Fibroblast of the aortic adventitia (primary cell): ENCODE data around the gene GPR33. TPM values are rescaled to one million over a fixed set of nuclear protein-coding genes. Genes with fewer than 3 reads are reported as not detected.

Experiments
- DNase-seq: peaks from one replicate; pipeline ENCODE4 v3.0.0-alpha.2; 2010; ENCODE audit warnings: low read depth
- H3K4me3 ChIP-seq: 2 replicates; pipeline ENCODE4 v1.5.1; 2011; ENCODE audit warnings: low read depth, mild to moderate bottlenecking, control low read depth, low read length, moderate library complexity
- CTCF ChIP-seq: IDR thresholded peaks from 2 replicates; pipeline ENCODE4 v1.5.1; 2011; ENCODE audit warnings: mild to moderate bottlenecking, low read length, control low read depth, inconsistent platforms; ENCODE audit not compliant: insufficient read depth
- total RNA-seq: library from RNA; depleted of rRNA; stranded (reverse); fragments of >200 nt; gene quantifications from 2 replicates; pipeline ENCODE4 v1.2.3, GENCODE V29; 2012; ENCODE audit warnings: low replicate concordance

Gene GPR33
- total RNA-seq, 1 donor: not detected

- TF ChIP-seq CTCF: no peak
- DNase-seq: no peak
- no peak overlapping the region for H3K4me3 ChIP-seq
Observed at GRCh38 chr14:31510855-31511254, 23.0 kb upstream of the GPR33 start.

- DNase-seq: peak; percentile 37
- TF ChIP-seq CTCF: peak; percentile 48
- H3K4me3 ChIP-seq: no peak overlapping the region
Observed at GRCh38 chr14:31510222-31510621, 22.4 kb upstream of the GPR33 start.

- TF ChIP-seq CTCF: no peak
- DNase-seq: no peak
- no peak overlapping the region for H3K4me3 ChIP-seq
Observed at GRCh38 chr14:31508135-31508534, 20.3 kb upstream of the GPR33 start.

GRCh38 chr14:31505411-31505810, 17.6 kb upstream of the GPR33 start:
- peak; percentile 85 for DNase-seq
- TF ChIP-seq CTCF: no peak
- H3K4me3 ChIP-seq: no peak overlapping the region

- H3K4me3 ChIP-seq: no peak overlapping the region
- TF ChIP-seq CTCF: no peak
- no peak for DNase-seq
Observed at GRCh38 chr14:31501870-31502269, 14.0 kb upstream of the GPR33 start.

- H3K4me3 ChIP-seq: no peak overlapping the region
- no peak for DNase-seq
- no peak for TF ChIP-seq CTCF
Observed at GRCh38 chr14:31492759-31493498, 5.1 kb upstream of the GPR33 start.

GRCh38 chr14:31489691-31490090, 1.9 kb upstream of the GPR33 start:
- no peak overlapping the region for H3K4me3 ChIP-seq
- no peak for DNase-seq
- no peak for TF ChIP-seq CTCF
